ENCODE data around the gene LRIT1. TPM values are rescaled to one million over a fixed set of nuclear protein-coding genes. Genes with fewer than 3 reads are reported as not detected.

The LRIT1 gene
- total and polyA plus RNA-seq, 7 experiments from 2014 or later = not detected

DNA sequence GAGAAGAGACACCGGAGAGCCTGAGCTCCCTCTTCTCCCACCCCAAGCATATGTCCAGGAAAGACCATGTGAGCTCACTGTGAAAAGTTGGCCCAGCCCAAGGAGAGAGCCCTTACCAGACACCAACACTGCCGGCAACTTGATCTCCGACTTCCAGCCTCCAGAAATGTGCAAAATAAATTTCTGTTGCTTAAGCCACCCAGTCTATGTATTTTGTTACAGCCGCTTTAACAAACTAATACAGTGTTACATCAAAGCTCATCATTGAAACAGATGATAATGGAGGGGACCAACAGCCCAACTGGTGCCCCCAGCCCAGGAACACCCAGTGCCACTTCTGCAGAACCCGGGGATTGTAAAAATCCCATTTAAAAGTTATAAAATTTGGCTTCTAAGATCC lies 22.4 kb upstream of the LRIT1 start:
- intact Hi-C loops (cut with micrococcal nuclease) = loop anchor here (1.0 to 2.0 kb wide), 7 partner anchors 66 to 453 kb away; no protein-coding TSS in a partner anchor

DNA sequence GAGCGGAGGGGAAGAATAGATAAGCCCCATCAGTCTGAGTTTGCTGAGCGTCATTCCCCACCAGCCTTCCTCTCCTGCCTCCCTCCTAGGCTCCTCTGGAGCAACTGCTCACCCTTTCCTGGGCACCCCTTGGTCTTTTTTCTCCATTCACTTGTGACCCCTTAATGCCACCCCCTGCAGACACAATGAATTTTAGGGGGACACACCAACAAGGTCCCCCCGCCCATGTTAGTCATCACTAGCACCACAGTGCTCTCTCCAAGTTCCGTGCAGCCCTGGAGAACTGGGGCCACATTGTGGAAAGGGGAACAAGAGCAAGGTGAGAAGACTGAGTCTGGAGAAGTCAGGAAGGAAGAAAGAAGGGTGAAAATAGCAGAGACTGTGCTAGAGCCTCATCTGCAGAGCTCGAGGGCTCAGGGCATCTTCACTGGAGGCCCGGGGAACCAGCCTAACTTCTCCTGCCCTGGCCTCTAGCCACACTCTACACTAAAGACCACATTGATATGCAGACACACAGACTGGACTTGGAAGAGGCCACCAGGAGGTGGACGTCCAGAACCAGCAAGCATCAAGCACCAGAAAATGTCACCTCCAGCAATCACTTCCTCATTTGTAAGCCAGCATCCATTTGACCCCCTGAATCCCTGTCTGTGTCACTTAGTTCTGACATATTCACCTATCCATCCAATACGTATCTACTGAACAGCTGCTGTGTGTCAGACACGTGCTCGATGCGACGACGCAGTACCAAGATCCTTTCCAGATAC lies 21.0 kb upstream of the LRIT1 start:
- H3K4me3 ChIP-seq (ENCODE audit: low read length) = no peak overlapping the region
- Mint-ChIP-seq H3K4me1 (peaks cover 0 to 9% (median 5%) of the 10 kb centered on the region in 7 donors), H3K4me3 (no peak overlapping the region), H3K9me3 (no peaks in the 10 kb centered on the region), H3K27ac (no peak overlapping the region), H3K36me3 (no peaks in the 10 kb centered on the region), H3K27me3 (peaks cover 15 to 49% (median 34%) of the 10 kb centered on the region in 5 donors)
- H3K36me3 ChIP-seq (ENCODE audit: control insufficient read depth in 2 of 3, insufficient read depth in 3 of 3, low read length in 3 of 3) = no peaks in the 10 kb centered on the region
- POLR2A ChIA-PET = no interaction called here
- H3K4me1 ChIP-seq (ENCODE audit: control insufficient read depth in 2 of 2, insufficient read depth in 2 of 2, low read length in 2 of 2) = peaks cover 0 to 3% of the 10 kb centered on the region in 2 donors
- DNase-seq = no peak
- CTCF ChIA-PET = interaction anchor here (0.6 to 9.0 kb wide), 4 partner anchors 72 to 275 kb away, joined by 3 to 129 read pairs (median 4); no protein-coding TSS in a partner anchor
- H3K27me3 ChIP-seq (ENCODE audit: control insufficient read depth in 2 of 2, insufficient read depth in 2 of 2, low read length in 2 of 2) = no peaks in the 10 kb centered on the region
- intact Hi-C loops (cut with micrococcal nuclease) = no loop called here
- no peak for ATAC-seq
- H3K9me3 ChIP-seq (ENCODE audit: control insufficient read depth in 2 of 3, low read length in 3 of 3) = no peaks in the 10 kb centered on the region
- no peak overlapping the region for H3K27ac ChIP-seq (ENCODE audit: low read depth, low read length)

More for the DNA sequence above, 22.4 kb upstream of the LRIT1 start:
- H3K27me3 Mint-ChIP-seq = peaks cover 20 to 40% (median 26%) of the 10 kb centered on the region in 5 donors
- no peak overlapping the region for H3K4me3 Mint-ChIP-seq
- no peaks in the 10 kb centered on the region for H3K9me3 Mint-ChIP-seq
- H3K27ac Mint-ChIP-seq = no peak overlapping the region
- Histone ChIP-seq H3K27ac (ENCODE audit: low read depth, low read length) (no peak overlapping the region), H3K36me3 (ENCODE audit: control insufficient read depth in 2 of 3, insufficient read depth in 3 of 3, low read length in 3 of 3) (no peaks in the 10 kb centered on the region), H3K4me1 (ENCODE audit: control insufficient read depth in 2 of 2, insufficient read depth in 2 of 2, low read length in 2 of 2) (peaks cover 0 to 3% of the 10 kb centered on the region in 2 donors), H3K27me3 (ENCODE audit: control insufficient read depth in 2 of 2, insufficient read depth in 2 of 2, low read length in 2 of 2) (no peaks in the 10 kb centered on the region), H3K9me3 (ENCODE audit: control insufficient read depth in 2 of 3, low read length in 3 of 3) (no peaks in the 10 kb centered on the region), H3K4me3 (ENCODE audit: low read length) (no peak overlapping the region)
- CTCF ChIA-PET = interaction anchor here (0.7 to 9.0 kb wide), 5 partner anchors 9 to 279 kb away, joined by 3 to 129 read pairs (median 3); no protein-coding TSS in a partner anchor
- no peak for ATAC-seq
- DNase-seq = no peak
- H3K36me3 Mint-ChIP-seq = no peaks in the 10 kb centered on the region
- POLR2A ChIA-PET = no interaction called here
- peaks cover 0 to 16% (median 7%) of the 10 kb centered on the region in 7 donors for H3K4me1 Mint-ChIP-seq

DNA sequence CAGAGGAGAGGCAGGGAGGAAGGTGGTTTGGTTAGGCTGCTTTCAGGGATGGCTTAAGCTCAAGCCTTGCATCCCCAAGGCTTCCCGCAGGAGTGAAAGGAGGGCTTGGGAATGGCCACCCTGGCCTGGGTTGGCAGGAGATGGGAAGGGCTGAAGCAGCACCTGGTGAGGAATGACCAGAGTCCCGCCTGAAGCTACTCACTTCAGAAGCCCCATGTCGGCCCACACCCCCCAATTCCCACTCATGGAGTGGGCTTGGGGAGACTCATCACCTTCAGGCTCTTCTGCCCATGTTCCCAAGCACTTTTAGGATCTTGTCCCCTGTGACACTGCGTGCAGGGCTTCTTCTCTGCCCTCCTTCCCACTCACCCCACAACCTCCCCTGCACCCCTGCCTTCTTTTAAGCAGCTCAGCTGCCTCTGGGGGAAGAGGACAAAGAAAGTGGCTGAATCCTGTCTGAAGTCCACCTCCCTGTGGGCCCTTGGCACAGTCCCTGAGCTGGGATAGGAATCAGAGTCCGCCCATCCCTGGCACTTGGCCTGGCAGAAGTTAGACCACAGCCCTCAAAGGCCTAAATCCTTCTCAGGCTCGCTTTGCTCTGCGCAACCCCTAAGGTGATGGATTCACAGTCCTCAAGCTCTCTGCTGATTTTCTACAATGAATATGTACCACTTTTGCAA lies 20.0 kb upstream of the LRIT1 start:
- H3K4me3 ChIP-seq (ENCODE audit: low read length) = no peak overlapping the region
- H3K4me1 Mint-ChIP-seq = peaks cover 0 to 9% (median 5%) of the 10 kb centered on the region in 7 donors
- no peak for DNase-seq
- H3K27ac ChIP-seq (ENCODE audit: low read depth, low read length) = no peak overlapping the region
- H3K4me3 Mint-ChIP-seq = no peak overlapping the region
- no peak overlapping the region for H3K27ac Mint-ChIP-seq
- no peaks in the 10 kb centered on the region for H3K9me3 ChIP-seq (ENCODE audit: control insufficient read depth in 2 of 3, low read length in 3 of 3)
- POLR2A ChIA-PET = no interaction called here
- H3K27me3 Mint-ChIP-seq = peaks cover 19 to 49% (median 34%) of the 10 kb centered on the region in 5 donors
- no peaks in the 10 kb centered on the region for H3K27me3 ChIP-seq (ENCODE audit: control insufficient read depth in 2 of 2, insufficient read depth in 2 of 2, low read length in 2 of 2)
- no peak for ATAC-seq
- peaks cover 0 to 3% of the 10 kb centered on the region in 2 donors for H3K4me1 ChIP-seq (ENCODE audit: control insufficient read depth in 2 of 2, insufficient read depth in 2 of 2, low read length in 2 of 2)
- H3K9me3 Mint-ChIP-seq = no peaks in the 10 kb centered on the region
- H3K36me3 Mint-ChIP-seq = no peaks in the 10 kb centered on the region
- CTCF ChIA-PET = interaction anchor here (0.6 to 9.0 kb wide), 4 partner anchors 8 to 276 kb away, joined by 3 to 129 read pairs (median 4); no protein-coding TSS in a partner anchor
- intact Hi-C loops (cut with micrococcal nuclease) = no loop called here
- H3K36me3 ChIP-seq (ENCODE audit: control insufficient read depth in 2 of 3, insufficient read depth in 3 of 3, low read length in 3 of 3) = no peaks in the 10 kb centered on the region

DNA sequence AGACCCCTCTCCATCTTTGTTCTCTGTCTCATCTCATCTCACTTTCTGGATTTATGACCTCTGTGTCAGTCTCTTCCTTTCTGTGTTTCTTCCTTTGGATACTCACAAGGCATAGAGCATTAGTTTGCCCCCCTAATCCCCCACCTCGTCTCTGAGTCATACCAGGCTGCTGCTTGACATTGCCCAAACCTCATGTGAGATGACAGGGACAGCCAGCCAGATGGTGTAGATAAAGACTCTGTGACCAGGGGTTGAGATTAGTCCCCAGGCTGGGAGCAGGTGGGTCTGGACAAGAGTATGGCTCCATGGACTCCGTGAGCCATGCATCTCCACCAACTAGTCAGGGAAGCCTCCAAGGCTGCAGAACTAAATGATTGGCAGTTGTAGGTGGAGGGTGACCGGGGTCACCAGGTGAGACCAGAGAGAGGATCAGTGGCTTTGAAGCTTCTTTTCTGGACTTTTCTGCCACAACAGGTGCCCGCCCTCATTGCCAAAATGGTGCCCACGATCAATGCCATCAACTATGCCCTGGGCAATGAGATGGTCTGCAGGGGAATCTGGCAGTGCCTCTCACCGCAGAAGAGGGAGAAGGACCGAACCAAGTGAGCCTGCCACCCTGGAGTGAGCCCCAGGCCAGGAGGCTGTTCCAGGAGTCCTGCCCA lies 16.8 kb upstream of the LRIT1 start:
- POLR2A ChIA-PET = no interaction called here
- no peak for DNase-seq

DNA sequence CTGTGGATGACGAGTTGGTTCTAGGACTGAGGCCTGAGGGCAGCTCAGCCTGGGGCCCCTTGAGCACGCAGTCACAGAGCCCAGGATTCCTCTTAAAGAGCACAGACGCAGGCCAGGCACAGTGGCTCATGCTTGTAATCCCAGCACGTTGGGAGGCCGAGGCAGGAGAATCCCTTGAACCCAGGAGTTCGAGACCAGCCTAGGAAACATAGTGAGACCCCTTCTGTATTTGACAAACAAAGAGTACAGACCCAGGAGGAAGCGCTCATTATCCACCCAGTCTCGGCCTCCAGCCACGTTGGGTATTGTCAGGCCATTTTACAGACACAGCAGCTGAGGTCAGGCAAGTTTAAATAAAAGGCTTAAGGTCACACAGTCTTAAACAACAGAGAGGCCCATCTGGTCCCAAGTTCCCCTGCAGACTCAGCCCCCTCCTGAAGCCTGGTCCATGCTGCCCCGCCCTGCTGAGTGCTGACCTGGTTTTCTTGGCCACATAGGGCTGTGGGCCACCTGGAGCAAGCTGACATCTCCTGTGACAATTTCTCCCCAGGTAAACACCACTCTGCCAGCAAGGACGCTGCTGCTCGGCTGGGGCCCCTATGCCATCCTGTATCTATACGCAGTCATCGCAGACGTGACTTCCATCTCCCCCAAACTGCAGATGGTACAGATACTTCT lies 16.1 kb upstream of the LRIT1 start:
- intact Hi-C loops (cut with micrococcal nuclease) = loop anchor here in 1 of 2 donors (1.0 kb wide), 1 partner anchor 109 kb away; no protein-coding TSS in a partner anchor
- H3K27me3 ChIP-seq (ENCODE audit: control insufficient read depth in 2 of 2, insufficient read depth in 2 of 2, low read length in 2 of 2) = no peaks in the 10 kb centered on the region
- Mint-ChIP-seq H3K4me3 (no peak overlapping the region), H3K27ac (no peak overlapping the region), H3K4me1 (peaks cover 0 to 6% (median 4%) of the 10 kb centered on the region in 7 donors), H3K27me3 (peaks cover 12 to 37% (median 21%) of the 10 kb centered on the region in 5 donors), H3K9me3 (no peaks in the 10 kb centered on the region), H3K36me3 (no peaks in the 10 kb centered on the region)
- no peak overlapping the region for H3K27ac ChIP-seq (ENCODE audit: low read depth, low read length)
- DNase-seq (no peak), ATAC-seq (no peak)
- ChIA-PET CTCF (interaction anchor here (0.6 to 1.4 kb wide), 4 partner anchors 13 to 180 kb away, joined by 3 to 5 read pairs (median 4); partner anchors contain the start of gene RGR), POLR2A (no interaction called here)
- no peaks in the 10 kb centered on the region for H3K4me1 ChIP-seq (ENCODE audit: control insufficient read depth in 2 of 2, insufficient read depth in 2 of 2, low read length in 2 of 2)
- H3K36me3 ChIP-seq (ENCODE audit: control insufficient read depth in 2 of 3, insufficient read depth in 3 of 3, low read length in 3 of 3) = no peaks in the 10 kb centered on the region
- H3K4me3 ChIP-seq (ENCODE audit: low read length) = no peak overlapping the region
- no peaks in the 10 kb centered on the region for H3K9me3 ChIP-seq (ENCODE audit: control insufficient read depth in 2 of 3, low read length in 3 of 3)

More for the DNA sequence above, 16.8 kb upstream of the LRIT1 start:
- no peaks in the 10 kb centered on the region for H3K36me3 ChIP-seq (ENCODE audit: control insufficient read depth in 2 of 3, insufficient read depth in 3 of 3, low read length in 3 of 3)
- Mint-ChIP-seq H3K4me3 (no peak overlapping the region), H3K27me3 (peaks cover 14 to 41% (median 24%) of the 10 kb centered on the region in 5 donors), H3K4me1 (peaks cover 0 to 6% (median 4%) of the 10 kb centered on the region in 7 donors), H3K27ac (no peak overlapping the region), H3K9me3 (no peaks in the 10 kb centered on the region), H3K36me3 (no peaks in the 10 kb centered on the region)
- intact Hi-C loops (cut with micrococcal nuclease) = no loop called here
- H3K4me1 ChIP-seq (ENCODE audit: control insufficient read depth in 2 of 2, insufficient read depth in 2 of 2, low read length in 2 of 2) = no peaks in the 10 kb centered on the region
- H3K4me3 ChIP-seq (ENCODE audit: low read length) = no peak overlapping the region
- H3K27me3 ChIP-seq (ENCODE audit: control insufficient read depth in 2 of 2, insufficient read depth in 2 of 2, low read length in 2 of 2) = no peaks in the 10 kb centered on the region
- CTCF ChIA-PET = interaction anchor here (1.4 kb wide), 1 partner anchor 110 kb away, joined by 3 read pairs; no protein-coding TSS in a partner anchor
- no peak for ATAC-seq
- H3K27ac ChIP-seq (ENCODE audit: low read depth, low read length) = no peak overlapping the region
- H3K9me3 ChIP-seq (ENCODE audit: control insufficient read depth in 2 of 3, low read length in 3 of 3) = no peaks in the 10 kb centered on the region
